ENCODE measurements around the gene EPGN. TPM values are rescaled to one million over a fixed set of nuclear protein-coding genes. Genes with fewer than 3 reads are reported as not detected.

The EPGN gene, protein sequence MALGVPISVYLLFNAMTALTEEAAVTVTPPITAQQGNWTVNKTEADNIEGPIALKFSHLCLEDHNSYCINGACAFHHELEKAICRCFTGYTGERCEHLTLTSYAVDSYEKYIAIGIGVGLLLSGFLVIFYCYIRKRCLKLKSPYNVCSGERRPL
- total RNA-seq: not detected
- long read RNA-seq: 0 reads

GRCh38 chr4:74308215-74308614 lies at the start of gene EPGN:
TSS of gene EPGN (plus strand) at chr4:74308470. CDS start at chr4:74308534, 64 bp downstream.
- H3K36me3 ChIP-seq: no peaks in the 10 kb centered on the region
- intact Hi-C loops (cut with micrococcal nuclease): no loop called here
- no peak within 1 kb of the TSS for H3K27ac ChIP-seq (replicated peaks)
- H3K27me3 ChIP-seq (ENCODE audit: low read depth): no peaks in the 10 kb centered on the region
- no peaks in the 10 kb centered on the region for H3K4me1 ChIP-seq
- no peaks in the 10 kb centered on the region for H3K9me3 ChIP-seq (replicated peaks)
- TF ChIP-seq, protein P1, sequence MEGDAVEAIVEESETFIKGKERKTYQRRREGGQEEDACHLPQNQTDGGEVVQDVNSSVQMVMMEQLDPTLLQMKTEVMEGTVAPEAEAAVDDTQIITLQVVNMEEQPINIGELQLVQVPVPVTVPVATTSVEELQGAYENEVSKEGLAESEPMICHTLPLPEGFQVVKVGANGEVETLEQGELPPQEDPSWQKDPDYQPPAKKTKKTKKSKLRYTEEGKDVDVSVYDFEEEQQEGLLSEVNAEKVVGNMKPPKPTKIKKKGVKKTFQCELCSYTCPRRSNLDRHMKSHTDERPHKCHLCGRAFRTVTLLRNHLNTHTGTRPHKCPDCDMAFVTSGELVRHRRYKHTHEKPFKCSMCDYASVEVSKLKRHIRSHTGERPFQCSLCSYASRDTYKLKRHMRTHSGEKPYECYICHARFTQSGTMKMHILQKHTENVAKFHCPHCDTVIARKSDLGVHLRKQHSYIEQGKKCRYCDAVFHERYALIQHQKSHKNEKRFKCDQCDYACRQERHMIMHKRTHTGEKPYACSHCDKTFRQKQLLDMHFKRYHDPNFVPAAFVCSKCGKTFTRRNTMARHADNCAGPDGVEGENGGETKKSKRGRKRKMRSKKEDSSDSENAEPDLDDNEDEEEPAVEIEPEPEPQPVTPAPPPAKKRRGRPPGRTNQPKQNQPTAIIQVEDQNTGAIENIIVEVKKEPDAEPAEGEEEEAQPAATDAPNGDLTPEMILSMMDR (IDR thresholded peaks at IDR 0.05; ENCODE audit: borderline replicate concordance): no peak
- no peak within 1 kb of the TSS for H3K4me3 ChIP-seq
- no peak for DNase-seq

- Histone ChIP-seq H3K36me3 (no peaks in the 10 kb centered on the region), H3K4me1 (peaks cover 8% of the 10 kb centered on the region), H3K27ac (replicated peaks) (no peak overlapping the region), H3K4me3 (no peak overlapping the region), H3K27me3 (ENCODE audit: low read depth) (no peaks in the 10 kb centered on the region), H3K9me3 (replicated peaks) (peaks cover 3% of the 10 kb centered on the region)
- TF ChIP-seq, protein P1 (IDR thresholded peaks at IDR 0.05; ENCODE audit: borderline replicate concordance): no peak
- DNase-seq: peak; percentile 22
- intact Hi-C loops (cut with micrococcal nuclease): no loop called here
Observed at GRCh38 chr4:74258963-74259362, 49.3 kb upstream of the EPGN start.

DNA sequence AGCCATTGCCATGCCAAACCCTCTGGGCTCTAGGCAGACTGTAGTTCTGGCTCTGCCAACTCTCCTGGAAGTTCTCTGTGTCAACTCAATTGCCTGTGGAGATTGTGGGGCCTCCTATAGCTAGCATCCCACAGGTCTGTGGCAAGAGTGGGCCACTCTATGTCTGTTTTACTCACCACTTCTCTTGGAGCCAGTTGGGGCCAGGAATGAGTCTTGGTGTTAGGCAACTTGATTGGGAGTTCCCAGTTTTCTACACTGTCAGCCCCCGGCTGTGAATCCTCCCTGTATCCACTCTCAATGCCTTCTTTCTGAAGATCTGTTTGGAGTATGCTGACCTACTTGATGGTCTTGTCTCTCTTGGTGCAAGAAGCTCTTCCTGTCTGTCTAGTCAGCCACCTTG lies 48.2 kb upstream of the EPGN start:
- TF ChIP-seq, protein P1 (IDR thresholded peaks at IDR 0.05; ENCODE audit: borderline replicate concordance): no peak
- Histone ChIP-seq H3K4me1 (peaks cover 8% of the 10 kb centered on the region), H3K27ac (replicated peaks) (no peak overlapping the region), H3K27me3 (ENCODE audit: low read depth) (no peaks in the 10 kb centered on the region), H3K4me3 (no peak overlapping the region), H3K9me3 (replicated peaks) (no peaks in the 10 kb centered on the region), H3K36me3 (no peaks in the 10 kb centered on the region)
- DNase-seq: no peak
- intact Hi-C loops (cut with micrococcal nuclease): no loop called here

- intact Hi-C loops (cut with micrococcal nuclease): no loop called here
- H3K4me3 ChIP-seq: no peak overlapping the region
- H3K4me1 ChIP-seq: peaks cover 8% of the 10 kb centered on the region
- no peak for DNase-seq
- H3K27me3 ChIP-seq (ENCODE audit: low read depth): no peaks in the 10 kb centered on the region
- H3K9me3 ChIP-seq (replicated peaks): no peaks in the 10 kb centered on the region
- no peak overlapping the region for H3K27ac ChIP-seq (replicated peaks)
- H3K36me3 ChIP-seq: no peaks in the 10 kb centered on the region
- TF ChIP-seq, protein P1 (IDR thresholded peaks at IDR 0.05; ENCODE audit: borderline replicate concordance): no peak
Observed at GRCh38 chr4:74262522-74262921, 45.7 kb upstream of the EPGN start.

- H3K9me3 ChIP-seq (replicated peaks): no peaks in the 10 kb centered on the region
- intact Hi-C loops (cut with micrococcal nuclease): no loop called here
- H3K27me3 ChIP-seq (ENCODE audit: low read depth): no peaks in the 10 kb centered on the region
- H3K27ac ChIP-seq (replicated peaks): no peak overlapping the region
- TF ChIP-seq, protein P1 (IDR thresholded peaks at IDR 0.05; ENCODE audit: borderline replicate concordance): no peak
- H3K4me1 ChIP-seq: peaks cover 8% of the 10 kb centered on the region
- no peak for DNase-seq
- no peak overlapping the region for H3K4me3 ChIP-seq
- no peaks in the 10 kb centered on the region for H3K36me3 ChIP-seq
Observed at GRCh38 chr4:74263551-74263950, 44.7 kb upstream of the EPGN start.
